PFSK-1 (cell line): Measurements from ENCODE around the gene PGF.

Experiments used
- FOXP2 ChIP-seq: optimal IDR thresholded peaks from 2 replicates; pipeline ENCODE3; 2011; ENCODE audit warnings: borderline replicate concordance, control low read depth, inconsistent platforms; ENCODE audit not compliant: insufficient read depth; ENCODE audit errors: extremely low read length, extremely low read depth
- POLR2AphosphoS5 ChIP-seq: IDR thresholded peaks from 2 replicates; pipeline ENCODE4 v1.6.1; 2012; ENCODE audit warnings: low read depth, mild to moderate bottlenecking, control low read depth, low read length, moderate library complexity
- SIN3A ChIP-seq: IDR thresholded peaks from 2 replicates; pipeline ENCODE4 v1.6.1; 2012; ENCODE audit warnings: mild to moderate bottlenecking, low read length, moderate library complexity, borderline replicate concordance; ENCODE audit not compliant: insufficient read depth
- TAF1 ChIP-seq: IDR thresholded peaks from 2 replicates; pipeline ENCODE4 v1.6.1; 2012; ENCODE audit warnings: low read length, control low read depth, borderline replicate concordance; ENCODE audit not compliant: insufficient read depth
- TF ChIP-seq, protein P1 (sequence below), 2 experiments: IDR thresholded peaks; 2 replicates each; pipeline versions ENCODE4 v1.6.1 to v1.8.0; 2011 to 2012; ENCODE audit warnings: low read depth in 2 of 2, low read length in 2 of 2, control low read depth in 1 of 2, inconsistent platforms in 1 of 2, mild to moderate bottlenecking in 1 of 2, moderate library complexity in 1 of 2; ENCODE audit not compliant: insufficient read depth in 1 of 2

PGF gene

DNA sequence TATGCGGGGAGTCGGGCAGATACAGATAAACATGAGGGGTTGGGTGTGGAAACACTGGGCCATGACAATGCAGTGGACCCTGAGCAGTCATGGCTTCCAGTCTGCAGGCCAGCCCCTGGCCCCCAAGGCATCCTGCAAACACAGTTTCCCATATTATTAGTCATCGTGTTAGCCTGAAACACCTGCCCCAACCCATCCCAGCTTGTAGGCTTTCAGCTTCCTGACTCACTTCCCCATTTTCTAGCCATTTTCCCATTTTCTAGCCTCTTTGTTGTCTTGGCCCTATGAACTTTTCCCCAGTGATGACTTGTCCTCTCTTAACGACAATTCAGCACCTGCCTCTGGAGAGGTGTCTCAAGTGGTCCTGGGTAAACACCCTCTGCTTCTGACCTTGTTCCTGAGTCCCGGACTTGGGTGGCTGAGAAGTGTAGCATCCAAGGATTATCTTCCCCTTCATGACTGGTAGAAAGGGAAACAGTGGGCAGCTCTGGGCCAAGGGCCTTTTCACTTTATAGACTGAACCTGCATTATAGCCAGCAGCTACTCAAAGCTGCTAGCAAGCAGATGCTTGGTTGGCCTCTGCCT lies 4.3 kb upstream of the PGF start:
- TF ChIP-seq SIN3A (no peak), TAF1 (no peak), FOXP2 (no peak), POLR2AphosphoS5 (no peak)
- TF ChIP-seq, protein P1, sequence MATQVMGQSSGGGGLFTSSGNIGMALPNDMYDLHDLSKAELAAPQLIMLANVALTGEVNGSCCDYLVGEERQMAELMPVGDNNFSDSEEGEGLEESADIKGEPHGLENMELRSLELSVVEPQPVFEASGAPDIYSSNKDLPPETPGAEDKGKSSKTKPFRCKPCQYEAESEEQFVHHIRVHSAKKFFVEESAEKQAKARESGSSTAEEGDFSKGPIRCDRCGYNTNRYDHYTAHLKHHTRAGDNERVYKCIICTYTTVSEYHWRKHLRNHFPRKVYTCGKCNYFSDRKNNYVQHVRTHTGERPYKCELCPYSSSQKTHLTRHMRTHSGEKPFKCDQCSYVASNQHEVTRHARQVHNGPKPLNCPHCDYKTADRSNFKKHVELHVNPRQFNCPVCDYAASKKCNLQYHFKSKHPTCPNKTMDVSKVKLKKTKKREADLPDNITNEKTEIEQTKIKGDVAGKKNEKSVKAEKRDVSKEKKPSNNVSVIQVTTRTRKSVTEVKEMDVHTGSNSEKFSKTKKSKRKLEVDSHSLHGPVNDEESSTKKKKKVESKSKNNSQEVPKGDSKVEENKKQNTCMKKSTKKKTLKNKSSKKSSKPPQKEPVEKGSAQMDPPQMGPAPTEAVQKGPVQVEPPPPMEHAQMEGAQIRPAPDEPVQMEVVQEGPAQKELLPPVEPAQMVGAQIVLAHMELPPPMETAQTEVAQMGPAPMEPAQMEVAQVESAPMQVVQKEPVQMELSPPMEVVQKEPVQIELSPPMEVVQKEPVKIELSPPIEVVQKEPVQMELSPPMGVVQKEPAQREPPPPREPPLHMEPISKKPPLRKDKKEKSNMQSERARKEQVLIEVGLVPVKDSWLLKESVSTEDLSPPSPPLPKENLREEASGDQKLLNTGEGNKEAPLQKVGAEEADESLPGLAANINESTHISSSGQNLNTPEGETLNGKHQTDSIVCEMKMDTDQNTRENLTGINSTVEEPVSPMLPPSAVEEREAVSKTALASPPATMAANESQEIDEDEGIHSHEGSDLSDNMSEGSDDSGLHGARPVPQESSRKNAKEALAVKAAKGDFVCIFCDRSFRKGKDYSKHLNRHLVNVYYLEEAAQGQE (IDR thresholded peaks at IDR 0.05; ENCODE audit: insufficient read depth in 1 of 2, low read depth in 2 of 2, low read length in 2 of 2) = no peak

DNA sequence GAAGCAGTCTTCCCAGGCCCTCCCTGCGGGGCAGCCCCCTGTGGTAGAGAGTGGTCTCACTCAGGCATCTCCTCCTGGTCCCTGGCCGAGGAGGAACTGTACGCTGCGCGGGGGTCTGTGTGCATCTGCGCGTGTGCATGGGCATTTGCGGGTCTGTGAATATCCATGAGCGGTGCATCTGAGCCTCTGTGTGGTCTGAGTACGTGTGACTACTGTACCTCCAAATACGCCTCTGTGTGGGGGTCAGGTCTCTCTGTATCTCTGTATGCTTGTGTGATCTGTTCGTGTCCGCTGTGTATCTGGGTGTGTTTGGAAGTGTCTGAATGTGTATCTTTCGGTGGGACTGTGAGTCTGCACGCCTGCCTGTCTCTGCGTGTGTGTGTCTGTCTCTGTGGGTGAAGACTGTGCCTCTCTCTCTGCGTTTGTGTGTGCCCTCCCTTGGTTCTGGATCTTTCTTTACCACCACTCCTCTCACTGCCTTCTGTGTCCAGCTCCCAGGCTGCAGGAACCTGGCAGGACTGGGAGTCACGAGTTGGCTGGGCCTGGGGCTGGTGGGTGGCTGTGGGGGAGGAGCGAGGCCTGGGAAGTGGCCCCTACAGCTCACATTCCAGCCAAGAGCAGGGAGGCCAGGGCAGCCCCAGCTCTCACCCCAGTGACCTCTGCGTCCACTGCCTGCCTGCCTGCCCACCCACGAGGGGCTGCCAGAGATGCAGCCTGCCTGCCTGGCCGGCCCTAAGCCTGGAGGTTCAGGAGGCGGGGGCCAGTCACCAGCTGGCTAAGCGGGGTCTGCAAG lies 1.1 kb upstream of the PGF start:
- TF ChIP-seq POLR2AphosphoS5 = no peak
- TF ChIP-seq FOXP2 = no peak
- TF ChIP-seq, protein P1 (IDR thresholded peaks at IDR 0.05; ENCODE audit: insufficient read depth in 1 of 2, low read depth in 2 of 2, low read length in 2 of 2) = no peak
- no peak for TF ChIP-seq TAF1
- no peak for TF ChIP-seq SIN3A

DNA sequence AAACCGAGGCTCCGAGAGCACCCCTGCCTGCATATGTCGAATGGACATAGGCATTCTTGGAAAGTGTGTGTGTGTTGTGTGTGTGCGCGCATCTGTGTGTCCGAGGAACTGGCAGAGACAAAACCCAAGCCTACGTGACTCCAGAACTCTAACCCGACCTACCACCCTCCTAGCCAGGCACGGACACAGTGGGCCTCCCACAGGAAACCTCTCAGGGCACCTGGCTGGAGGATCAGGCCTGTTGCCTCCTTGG lies 556 bp upstream of the PGF start:
- TF ChIP-seq FOXP2 = no peak
- no peak for TF ChIP-seq TAF1
- TF ChIP-seq SIN3A = no peak
- TF ChIP-seq, protein P1 (IDR thresholded peaks at IDR 0.05; ENCODE audit: insufficient read depth in 1 of 2, low read depth in 2 of 2, low read length in 2 of 2) = no peak
- no peak for TF ChIP-seq POLR2AphosphoS5

DNA sequence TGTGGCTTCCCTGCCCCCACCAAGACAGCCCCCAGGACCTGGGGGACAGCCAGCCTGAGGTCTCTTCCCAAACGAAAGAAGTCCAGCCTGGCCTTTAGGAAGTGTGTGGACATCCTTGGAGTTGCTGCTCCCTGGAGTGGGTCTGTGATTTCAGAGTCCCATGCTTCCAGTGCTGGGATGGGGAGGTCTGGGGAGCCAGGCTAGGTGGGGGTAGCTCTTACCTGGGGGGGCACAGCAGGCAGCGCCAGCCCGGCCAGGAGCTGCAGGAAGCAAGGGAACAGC lies 509 bp downstream of the PGF start:
- no peak for TF ChIP-seq FOXP2
- no peak for TF ChIP-seq SIN3A
- TF ChIP-seq POLR2AphosphoS5 = no peak
- TF ChIP-seq, protein P1 (IDR thresholded peaks at IDR 0.05; ENCODE audit: insufficient read depth in 1 of 2, low read depth in 2 of 2, low read length in 2 of 2) = no peak
- no peak for TF ChIP-seq TAF1
